ENCODE results near the gene ELL.
"Not testable (repeated sequence)": the region's sequence is repeated elsewhere in the genome, so short reads cannot be mapped to it uniquely, and the experiment has no call there.

The ELL gene

DNA sequence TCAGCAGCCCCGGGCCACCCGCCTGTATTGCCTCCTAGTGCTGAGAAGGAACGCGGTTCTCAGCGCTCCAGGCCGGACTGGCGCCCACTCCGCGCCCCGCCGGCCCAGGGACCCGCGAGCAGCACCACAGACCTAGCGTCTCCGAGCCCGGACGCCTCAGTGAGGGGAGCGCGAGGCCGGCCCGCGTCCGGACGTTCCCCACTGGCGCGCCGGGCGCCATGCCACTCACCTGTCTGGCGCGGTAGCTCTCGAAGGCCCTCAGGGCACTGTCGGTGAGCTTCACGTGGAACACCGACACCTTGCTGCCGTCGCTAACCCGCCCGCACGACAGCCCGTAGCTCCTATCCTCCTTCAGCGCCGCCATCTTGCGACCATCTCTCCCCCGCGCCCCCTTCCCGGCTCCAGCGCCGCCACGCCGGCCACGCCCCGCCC is at the start of gene ELL:
ELL (minus strand) TSS at position 379 of the 432 bp plus-strand sequence; CDS start at position 364, 15 bp downstream.
- no peak for DNase-seq (ENCODE audit: low read depth in 2 of 2, low spot score in 1 of 2)

DNA sequence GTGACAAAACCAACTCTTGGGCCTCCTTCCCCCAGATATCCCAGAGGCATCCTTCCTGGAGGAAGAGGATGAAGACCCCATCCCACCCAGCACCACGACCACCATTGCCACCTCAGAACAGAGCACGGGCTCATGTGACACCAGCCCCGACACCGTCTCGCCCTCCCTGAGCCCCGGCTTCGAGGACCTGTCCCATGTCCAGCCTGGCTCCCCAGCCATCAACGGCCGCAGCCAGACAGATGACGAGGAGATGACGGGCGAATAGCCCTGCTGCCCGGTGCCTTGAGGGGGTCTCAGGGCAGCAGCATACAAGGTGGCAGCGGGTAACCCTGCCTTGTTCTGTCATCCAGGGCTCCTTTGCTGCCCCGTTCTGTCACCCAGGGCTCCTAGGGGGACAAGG is 46.5 kb upstream of the ELL start:
- DNase-seq (ENCODE audit: low read depth in 2 of 2, low spot score in 1 of 2): no peak

DNA sequence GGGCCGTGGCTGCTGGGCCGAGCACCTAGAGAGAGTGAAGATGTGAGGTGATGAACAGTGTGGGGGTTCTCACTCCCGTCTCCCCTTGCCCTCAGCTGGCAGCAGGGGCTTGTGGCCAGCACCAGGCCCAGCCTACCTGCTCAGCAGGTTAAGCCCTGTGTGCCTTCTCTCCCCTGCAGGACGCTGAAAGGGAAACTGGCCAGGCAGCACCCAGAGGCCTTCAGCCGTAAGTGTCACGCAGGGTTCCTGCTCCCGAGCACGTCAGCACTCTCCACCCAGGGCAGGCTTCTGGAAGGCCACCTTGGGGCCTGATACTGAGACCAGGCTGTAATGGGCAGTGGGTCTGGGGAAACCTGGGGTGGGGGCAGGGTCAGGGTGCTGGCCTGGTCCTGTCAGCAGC is 45.1 kb upstream of the ELL start:
- DNase-seq (ENCODE audit: low read depth in 2 of 2, low spot score in 1 of 2): no peak

DNA sequence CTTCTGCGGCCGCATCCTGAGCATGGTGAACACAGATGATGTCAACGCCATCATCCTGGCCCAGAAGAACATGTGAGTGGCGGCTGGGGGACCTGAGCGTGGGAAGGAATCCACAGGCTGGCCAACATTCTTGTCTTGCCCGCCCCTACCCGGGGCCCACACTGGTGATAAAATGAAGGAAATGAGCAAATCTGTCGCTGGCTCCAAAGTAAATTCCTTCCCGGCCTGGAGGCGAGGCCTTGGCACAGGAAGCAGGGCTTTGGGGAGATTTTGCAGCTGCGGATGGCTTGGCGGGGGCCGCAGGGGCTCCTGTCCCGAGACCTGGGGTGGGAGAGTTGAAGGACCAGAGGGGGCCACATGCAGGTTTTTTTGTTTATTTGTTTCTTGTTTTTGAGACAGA is 40.2 kb upstream of the ELL start:
- DNase-seq (ENCODE audit: low read depth in 2 of 2, low spot score in 1 of 2): no peak

DNA sequence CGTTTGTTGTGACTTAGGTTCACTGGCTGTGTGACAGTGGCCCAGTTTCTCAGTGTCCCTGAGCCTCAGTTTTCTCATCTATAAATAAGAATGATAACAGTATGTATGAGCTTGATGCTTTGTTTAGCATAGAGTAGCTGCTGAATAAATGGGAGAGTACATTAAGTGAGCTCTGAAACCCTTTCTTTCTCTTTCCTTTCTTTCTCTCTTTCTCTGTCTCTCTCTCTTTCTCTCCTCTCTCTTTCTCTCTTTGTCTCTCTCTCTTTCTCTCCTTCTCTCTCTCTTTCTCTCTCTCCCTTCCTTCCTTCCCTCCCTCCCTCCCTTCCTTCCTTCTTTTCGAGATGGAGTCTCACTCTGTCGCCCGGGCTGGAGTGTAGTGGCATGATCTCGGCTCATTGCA is 37.8 kb upstream of the ELL start:
- DNase-seq (ENCODE audit: low read depth in 2 of 2, low spot score in 1 of 2): no peak

DNA sequence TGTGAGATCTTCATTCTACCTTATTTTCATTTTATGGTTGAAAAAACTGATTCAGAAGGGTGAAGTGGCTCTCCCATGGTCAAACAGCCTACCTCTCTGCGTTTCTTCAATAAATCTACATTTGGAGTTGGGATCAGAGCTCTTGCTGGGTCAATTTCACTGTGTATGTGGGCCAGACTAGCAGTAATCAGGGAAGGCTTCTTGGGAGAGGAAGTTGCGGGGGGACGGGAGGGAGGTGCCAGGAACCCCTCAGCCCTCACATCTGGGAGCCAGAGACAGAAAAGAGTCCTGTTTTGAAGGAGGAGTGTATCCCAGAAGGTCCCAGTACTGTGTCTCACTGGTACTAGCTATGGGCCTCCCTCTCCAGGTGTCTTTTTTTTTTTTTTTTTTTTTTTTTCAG is 36.7 kb upstream of the ELL start:
- no peak for DNase-seq (ENCODE audit: low read depth in 2 of 2, low spot score in 1 of 2)

DNA sequence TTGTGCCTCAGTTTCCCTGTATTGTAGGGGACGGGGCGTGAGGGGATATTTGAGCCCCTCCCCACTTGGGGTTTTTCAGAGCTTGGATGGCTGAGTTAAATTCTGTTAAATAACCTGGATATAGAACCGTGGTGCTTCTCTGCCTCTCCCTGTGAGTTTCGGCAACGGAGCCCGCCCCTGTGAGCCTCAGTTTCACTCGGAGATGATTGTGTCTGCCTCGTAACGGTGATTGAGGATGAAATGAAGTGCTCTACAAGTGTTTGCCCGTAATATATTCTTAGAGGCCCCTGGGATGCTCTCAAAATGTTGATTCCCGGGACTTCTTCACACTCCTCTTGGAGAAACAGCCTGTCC is 36.3 kb upstream of the ELL start:
- no peak for DNase-seq (ENCODE audit: low read depth in 2 of 2, low spot score in 1 of 2)

DNA sequence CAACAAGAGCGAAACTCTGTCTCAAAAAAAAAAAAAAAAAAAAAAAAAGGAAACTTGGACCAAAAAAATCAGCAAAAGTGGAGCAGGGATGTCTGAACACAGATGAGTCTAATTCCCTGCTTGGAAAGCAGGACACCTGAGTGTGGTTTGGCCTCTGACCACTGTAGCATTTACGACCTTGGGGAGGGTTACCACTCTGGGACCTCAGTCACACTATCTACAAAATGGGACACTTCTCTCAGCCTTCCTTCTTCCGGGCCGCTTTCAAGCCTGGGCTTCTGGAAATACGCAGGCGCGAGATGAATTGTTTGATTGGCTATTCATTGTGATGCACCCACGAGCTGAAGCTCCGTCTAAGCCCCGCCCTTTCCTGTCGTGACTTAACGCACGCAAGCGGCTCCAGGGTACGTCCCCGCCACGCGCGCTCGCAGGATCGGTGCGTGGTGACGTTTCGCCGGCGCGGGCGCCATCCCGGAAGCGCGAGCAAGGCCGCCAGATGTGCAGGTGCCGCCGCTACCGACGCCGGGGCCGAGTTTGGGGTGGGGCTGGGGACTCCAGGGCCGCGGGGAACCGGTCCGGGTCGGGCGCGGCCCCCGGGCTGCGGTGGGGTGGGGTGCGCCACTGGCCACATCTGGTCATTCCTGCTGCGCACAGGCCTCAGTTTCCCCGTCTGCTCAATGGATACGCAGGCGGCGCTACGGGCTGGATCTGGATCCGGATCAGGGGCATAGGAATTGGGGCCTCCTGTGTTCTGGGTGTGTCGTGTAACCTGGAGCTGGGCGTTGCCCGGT is 35.7 kb upstream of the ELL start, which contains the start of gene KXD1:
KXD1 (plus strand) TSS at position 460 of the 791 bp plus-strand sequence. CDS start 4,187 bp downstream, outside the sequence.
- DNase-seq (ENCODE audit: low read depth in 2 of 2, low spot score in 1 of 2): peak; percentile 95 to 96

DNA sequence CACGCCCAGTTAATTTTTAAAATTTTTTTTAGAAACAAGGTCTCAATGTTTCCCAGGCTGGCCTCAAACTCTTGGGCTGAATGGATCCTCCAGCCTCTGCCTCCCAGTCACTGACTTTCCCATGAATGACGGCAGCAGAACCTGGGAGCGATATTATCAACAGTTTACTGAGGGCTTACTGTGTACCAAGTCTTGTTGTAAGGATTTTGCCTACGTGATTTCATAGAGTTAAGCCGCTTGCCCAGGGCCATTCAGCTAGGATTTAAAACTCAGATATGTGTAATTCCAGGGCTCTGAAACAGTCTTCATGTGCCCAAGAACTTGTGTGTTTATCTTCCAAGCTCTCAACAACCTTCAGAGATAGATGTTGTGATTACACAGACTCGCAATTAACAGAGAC is 29.8 kb upstream of the ELL start:
- DNase-seq (ENCODE audit: low read depth in 2 of 2, low spot score in 1 of 2): no peak

DNA sequence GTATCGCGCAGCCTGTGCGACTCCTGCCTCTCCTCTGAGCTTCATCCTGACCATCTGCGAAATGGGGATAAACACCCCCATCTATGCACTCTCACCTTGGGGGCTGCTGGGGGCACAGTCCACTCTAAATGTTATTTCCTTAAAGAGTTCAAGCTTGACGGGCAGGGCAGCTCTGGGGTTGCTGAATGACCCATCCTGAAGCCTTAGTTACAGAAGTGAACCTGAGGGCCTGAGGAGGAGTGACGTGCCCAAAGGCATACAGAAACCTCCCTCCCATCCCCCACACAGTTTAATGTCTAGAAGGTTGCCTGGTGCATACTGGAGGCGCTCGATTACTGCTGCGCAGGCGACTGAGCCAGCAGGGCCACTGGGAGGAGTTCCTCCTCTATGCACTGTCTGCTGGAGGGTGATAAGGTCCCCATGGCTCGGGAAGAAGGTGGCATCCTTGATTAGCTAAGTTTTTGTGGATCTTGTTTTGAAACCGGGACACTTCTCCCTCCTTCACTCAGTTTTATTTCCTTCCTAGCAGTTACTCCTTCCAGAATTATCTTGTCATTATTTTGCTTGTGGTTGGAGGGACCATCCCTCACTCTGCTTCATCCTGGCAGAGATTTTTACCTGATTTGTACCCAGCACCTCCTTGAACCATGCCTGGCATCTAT is 22.1 kb upstream of the ELL start:
- peak in 1 of 2 donors; percentile 38 for DNase-seq (ENCODE audit: low read depth in 2 of 2, low spot score in 1 of 2)

DNA sequence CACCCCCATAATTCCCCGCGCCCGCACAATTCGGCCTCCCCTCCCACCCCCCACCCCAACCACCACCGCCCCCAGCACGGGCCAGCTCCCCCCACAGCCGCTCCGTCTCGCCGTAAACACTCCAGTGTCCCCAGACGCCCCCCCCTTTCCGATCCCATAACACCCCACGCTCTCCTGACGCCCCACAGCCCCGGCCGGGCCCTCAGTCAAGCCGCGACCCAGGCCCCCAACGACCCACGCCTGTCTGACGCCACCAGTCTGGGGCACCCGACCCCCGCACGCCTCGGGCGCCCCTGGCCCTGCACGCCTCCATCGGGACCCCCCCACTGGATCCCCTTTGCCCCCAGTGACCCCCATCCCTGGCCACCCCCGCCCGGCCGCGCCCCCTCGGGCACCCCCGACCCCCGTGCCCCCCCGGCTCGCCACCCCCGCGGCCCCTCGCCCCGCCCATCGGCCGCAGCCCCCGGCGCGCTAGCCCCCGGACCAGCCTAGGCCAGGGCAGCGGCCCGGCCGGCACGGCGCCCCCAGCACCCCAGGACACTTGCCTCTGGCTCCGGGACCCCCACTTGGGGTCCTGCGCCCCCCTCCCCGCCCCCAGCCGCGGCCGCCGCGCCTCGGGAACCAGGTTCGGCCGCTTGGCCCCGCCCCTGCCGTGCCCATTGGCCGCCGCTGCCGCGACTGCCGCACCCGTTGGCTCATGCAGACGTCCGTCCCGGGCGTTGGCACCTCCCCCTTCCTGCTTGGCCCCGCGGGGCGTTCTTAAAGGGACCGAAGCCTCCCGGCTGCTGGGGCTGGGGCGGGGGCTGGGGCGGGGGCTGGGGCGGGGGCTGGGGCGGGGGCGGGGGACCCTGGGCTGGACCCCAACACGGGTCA is 21.3 kb upstream of the ELL start, which contains the start of gene FKBP8:
FKBP8 (minus strand) TSS at position 633 of the 873 bp plus-strand sequence. CDS start 1,603 bp downstream, outside the sequence.
- peak; percentile 89 to 91 for DNase-seq (ENCODE audit: low read depth in 2 of 2, low spot score in 1 of 2)

DNA sequence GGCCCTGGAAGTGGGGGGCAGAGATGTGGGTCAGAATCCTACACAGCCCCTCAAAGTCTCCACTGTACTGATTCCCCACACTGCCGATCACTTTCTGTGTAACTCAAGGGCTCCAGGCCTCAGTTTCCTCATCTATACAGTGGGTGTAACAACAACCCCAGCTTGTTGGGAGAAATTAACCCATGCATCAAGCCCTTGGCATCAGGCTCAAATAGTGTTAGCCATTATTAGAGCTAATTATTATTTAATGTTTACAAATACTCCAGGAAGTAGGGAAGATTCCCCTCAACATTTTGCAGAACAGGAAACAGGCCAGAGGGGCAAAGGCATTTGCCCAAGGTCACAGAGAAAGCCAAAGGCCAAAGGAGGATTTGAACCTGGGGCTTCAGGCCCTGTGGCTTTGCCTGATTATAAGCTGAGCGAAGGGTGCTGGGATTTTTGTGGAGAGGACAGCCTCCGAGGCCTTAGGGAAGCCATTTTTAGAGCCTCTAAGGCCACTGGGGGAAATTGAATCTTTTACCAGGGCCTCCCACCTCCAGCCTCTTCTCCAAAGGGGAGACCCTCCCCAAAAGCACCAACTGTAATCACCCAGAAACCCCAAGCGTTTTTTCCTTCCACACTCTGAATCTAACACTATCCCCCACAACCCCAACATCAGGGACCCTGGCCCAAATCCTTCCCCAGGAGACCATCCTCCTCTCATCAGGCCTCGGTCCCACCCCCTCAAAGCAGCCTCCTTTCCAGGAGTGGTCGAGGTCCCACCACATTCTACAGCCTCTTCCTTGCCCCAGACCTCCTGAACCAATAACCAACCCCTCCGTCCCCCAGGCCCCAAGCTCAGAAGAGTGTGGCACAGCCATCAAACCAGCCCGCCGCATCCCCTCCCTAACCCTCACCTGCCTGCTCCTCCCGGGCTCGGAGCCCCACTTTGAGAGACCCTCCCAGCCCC is 20.4 kb upstream of the ELL start:
- DNase-seq (ENCODE audit: low read depth in 2 of 2, low spot score in 1 of 2): no peak

DNA sequence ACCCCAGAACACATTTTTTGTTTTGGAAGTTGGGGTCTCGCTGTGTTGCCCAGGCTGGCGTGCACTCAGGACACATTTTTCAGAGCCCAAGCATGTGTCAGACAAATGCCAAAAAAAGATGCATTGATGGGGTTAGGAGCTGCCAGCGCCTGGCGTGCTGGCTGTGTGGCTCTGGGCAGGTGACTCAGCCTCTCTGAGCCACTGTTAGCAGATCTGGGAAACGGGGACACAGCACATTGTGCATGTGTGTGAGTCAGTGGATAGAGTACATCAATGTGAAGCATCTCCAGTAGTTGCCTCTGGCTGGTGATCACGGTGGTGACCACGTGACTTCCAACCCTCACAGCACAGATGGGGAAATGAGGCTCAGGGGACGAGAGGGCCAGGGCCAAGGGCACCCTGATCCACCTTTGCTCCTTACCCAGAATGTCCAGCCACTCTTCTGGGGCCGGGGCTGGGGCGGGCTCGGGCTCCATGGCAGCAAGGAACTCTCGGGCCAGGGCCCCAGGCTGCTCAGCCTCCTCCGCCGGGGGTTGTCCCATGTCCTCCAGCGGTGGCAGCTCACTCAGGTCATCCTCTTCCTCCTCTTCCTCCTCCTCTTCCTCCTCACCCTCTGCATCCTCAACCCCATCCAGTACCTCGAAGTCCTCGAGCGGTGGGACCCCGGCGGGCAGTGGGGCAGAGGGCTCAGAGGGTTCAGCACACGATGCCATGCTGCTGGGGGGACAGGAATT is 19.6 kb upstream of the ELL start:
- DNase-seq (ENCODE audit: low read depth in 2 of 2, low spot score in 1 of 2): no peak

DNA sequence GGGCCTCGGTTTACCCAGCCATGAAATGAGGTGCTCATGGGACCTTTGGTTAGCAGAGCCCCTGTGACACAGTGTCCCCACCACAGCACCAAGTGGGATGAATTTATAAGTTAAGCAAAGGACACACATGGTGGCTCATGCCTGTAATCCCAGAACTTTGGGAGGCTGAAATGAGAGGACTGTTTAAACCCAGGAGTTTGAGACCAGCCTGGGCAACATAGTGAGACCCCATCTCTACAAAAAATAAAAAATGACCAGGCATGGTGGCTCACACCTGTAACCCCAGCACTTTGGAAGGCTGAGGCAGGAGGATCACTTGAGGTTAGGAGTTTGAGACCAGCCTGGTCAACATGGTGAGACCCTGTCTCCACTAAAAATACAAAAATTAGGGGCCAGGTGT is 18.3 kb upstream of the ELL start:
- DNase-seq (ENCODE audit: low read depth in 2 of 2, low spot score in 1 of 2): not testable (repeated sequence)

DNA sequence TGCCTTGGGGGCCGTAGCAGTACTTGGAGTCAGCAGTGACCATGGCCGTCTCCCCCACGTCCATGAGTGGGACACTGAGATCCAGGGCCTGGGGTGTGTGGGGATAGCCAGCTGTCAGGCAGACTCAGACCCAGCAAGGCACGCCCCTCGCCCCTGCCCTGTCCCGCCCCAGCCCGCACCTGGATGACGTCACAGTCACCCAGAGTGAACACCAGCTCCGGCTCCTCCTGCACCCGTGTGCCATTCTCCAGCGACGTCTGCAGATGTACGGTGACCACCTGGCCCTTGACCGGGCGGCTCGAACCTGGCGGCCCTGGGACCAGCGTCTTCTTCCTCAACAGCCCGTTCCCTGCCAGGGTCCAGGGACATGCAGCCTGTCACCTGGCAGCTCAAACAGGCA is 17.5 kb upstream of the ELL start:
- DNase-seq (ENCODE audit: low read depth in 2 of 2, low spot score in 1 of 2): no peak

DNA sequence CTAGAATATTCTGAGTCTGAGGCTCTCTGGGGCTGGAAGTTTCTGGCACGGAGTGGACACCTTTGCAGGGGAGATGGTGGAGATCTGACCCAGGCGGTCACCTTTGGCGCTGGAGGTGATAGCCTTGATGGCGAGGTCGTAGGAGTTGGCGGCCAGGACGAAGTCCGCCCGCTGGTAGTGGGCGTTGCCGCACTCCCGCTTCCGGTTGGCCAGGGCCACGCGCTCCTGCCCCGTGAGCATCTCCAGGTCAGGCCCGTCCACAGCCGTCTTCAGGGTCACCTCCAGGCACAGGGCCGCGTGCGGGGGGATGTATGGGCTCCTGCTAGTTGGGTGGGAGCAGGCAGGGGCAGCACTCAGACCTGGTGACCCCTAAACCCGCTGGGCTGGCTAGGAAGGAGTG is 16.2 kb upstream of the ELL start:
- no peak for DNase-seq (ENCODE audit: low read depth in 2 of 2, low spot score in 1 of 2)

DNA sequence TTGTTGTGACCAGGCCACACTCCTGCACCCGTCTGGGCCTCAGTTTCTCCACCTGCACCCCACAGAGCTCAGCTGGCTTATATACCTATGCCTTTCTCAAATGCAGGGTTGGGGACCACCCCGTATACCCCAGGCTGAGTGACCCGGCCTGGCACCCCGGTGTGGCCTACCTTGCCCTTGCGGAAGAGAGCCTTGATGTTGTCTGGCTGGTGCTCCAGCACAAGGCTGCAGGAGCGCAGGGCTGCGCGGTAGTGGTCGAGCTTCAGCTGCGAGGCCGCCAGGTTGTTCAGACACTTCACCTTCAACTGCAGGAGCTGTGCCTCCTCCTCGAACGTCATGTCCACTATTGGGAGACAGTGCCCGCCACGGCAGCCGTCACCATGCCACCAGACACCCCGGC is 15.6 kb upstream of the ELL start:
- DNase-seq (ENCODE audit: low read depth in 2 of 2, low spot score in 1 of 2): no peak

DNA sequence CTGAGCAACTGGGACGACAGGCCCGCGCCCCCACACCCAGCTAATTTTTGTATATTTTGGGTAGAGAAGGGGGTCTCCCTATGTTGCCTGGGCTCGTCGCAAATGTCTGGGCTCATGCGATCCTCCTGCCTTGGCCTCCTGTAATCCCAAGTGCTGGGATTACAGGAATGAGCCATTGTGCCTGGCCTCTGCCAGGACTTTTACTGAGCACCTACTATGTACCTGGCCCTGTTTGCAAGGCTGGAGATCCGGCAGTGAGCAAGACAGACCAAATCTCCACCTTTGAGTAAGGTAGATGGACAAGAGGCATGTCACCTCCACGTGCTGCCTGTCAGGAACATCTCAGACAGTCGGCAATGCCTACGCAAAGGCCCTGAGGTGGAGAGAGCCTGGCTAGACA is 14.6 kb upstream of the ELL start:
- no peak for DNase-seq (ENCODE audit: low read depth in 2 of 2, low spot score in 1 of 2)

DNA sequence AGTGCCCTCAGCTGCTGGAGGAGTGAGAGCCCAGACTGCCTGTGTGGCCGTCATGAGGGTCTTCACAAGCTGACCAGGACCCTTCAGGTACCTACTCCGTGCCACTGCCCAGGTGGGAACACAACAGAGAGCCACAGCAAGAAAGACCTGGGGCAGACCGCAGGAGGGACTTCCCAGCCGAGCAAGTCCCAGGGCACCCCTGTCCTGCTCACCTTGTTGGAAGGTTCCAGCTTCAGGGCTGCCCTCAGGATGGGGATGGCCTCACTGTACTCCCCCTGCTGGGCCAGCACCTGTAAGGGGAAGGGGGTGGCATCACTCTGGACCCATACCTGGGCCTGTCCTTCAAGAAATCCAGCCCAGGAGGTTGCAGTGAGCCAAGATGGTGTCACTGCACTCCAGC is 11.2 kb upstream of the ELL start:
- no peak for DNase-seq (ENCODE audit: low read depth in 2 of 2, low spot score in 1 of 2)

All from stimulated activated CD8-positive, alpha-beta memory T cell treated with anti-CD3 and anti-CD28 coated beads, Interleukin-4, amount 100 ng/mL, for 1 hour (primary cell).